ENCODE measurements around the gene SLMAP. TPM values are rescaled to one million over a fixed set of nuclear protein-coding genes. Genes with fewer than 3 reads are reported as not detected.

SLMAP gene
- total and polyA plus RNA-seq, 11 donors, result 96.4 to 534 (median 269) TPM

- Histone ChIP-seq H3K27me3 (no peaks in the 10 kb centered on the region), H3K9me3 (no peaks in the 10 kb centered on the region), H3K36me3 (no peaks in the 10 kb centered on the region), H3K27ac (no peak overlapping the region), H3K4me3 (no peak overlapping the region), H3K4me1 (peaks cover 0 to 41% (median 30%) of the 10 kb centered on the region in 12 donors)
- DNase-seq (no peak), ATAC-seq (peak in 3 of 4 donors; percentile 7 to 54 (median 16))
- WGBS, 4 donors, result 91 to 100% (median 100%) methylated on average over 1 of the region's 1 CpG
- TF ChIP-seq POLR2A (IDR thresholded peaks at IDR 0.05), result no peak
- TF ChIP-seq, protein P1, sequence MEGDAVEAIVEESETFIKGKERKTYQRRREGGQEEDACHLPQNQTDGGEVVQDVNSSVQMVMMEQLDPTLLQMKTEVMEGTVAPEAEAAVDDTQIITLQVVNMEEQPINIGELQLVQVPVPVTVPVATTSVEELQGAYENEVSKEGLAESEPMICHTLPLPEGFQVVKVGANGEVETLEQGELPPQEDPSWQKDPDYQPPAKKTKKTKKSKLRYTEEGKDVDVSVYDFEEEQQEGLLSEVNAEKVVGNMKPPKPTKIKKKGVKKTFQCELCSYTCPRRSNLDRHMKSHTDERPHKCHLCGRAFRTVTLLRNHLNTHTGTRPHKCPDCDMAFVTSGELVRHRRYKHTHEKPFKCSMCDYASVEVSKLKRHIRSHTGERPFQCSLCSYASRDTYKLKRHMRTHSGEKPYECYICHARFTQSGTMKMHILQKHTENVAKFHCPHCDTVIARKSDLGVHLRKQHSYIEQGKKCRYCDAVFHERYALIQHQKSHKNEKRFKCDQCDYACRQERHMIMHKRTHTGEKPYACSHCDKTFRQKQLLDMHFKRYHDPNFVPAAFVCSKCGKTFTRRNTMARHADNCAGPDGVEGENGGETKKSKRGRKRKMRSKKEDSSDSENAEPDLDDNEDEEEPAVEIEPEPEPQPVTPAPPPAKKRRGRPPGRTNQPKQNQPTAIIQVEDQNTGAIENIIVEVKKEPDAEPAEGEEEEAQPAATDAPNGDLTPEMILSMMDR (IDR thresholded peaks at IDR 0.05), result no peak
- intact Hi-C loops (cut with DNase I), result loop anchor here in 1 of 10 donors (5.0 kb wide), 1 partner anchor 38 kb away; no protein-coding TSS in a partner anchor
Measured at GRCh38 chr3:57784089-57784735, 28.1 kb downstream of the SLMAP start.

- Histone ChIP-seq H3K36me3 (no peaks in the 10 kb centered on the region), H3K4me3 (no peak overlapping the region), H3K27me3 (no peaks in the 10 kb centered on the region), H3K4me1 (peaks cover 0 to 41% (median 29%) of the 10 kb centered on the region in 12 donors), H3K27ac (no peak overlapping the region), H3K9me3 (no peaks in the 10 kb centered on the region)
- no peak for TF ChIP-seq POLR2A (IDR thresholded peaks at IDR 0.05)
- TF ChIP-seq, protein P1 (IDR thresholded peaks at IDR 0.05), result no peak
- no peak for ATAC-seq
- intact Hi-C loops (cut with DNase I), result no loop called here
- DNase-seq, result no peak
- WGBS, 4 donors, result 81 to 93% (median 91%) methylated on average over 1 of the region's 1 CpG
Measured at GRCh38 chr3:57785446-57785845, 29.3 kb downstream of the SLMAP start.

DNA sequence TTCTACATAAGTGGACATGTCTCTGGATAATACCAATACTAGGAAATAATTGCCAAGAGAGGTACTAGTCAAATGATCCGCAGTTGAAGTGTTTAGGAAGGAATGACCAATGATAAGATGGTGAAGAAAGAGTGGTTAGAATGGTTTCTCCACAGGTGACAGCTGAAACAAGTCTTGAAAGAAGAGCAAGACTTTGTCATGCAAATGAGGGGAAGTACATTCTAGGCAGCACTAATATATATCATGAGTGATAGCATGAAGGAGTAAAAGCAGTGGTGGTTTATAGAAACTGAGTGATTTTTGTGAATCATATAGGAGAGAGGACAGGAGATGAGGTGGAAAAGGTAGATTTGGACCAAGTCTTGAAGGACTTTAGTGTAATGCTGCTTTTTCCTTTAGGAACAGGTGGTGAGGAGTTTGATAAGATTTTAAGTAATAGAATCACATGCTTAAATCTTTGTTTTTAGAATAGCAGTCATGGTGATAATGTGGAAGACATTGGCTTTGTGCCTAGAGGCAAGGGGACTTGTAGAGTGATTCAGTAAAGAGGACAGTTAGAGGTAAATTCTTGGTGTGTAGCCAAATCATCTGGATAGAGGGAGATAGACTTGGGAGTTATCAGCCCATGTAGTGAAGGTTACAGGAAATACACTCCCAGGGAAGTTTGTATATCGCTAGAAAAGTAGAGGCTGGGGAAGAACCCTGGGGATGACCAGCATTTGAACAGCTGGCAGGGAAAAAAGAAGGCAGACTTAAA is 31.9 kb downstream of the SLMAP start:
- Histone ChIP-seq H3K9me3 (no peaks in the 10 kb centered on the region), H3K27me3 (no peaks in the 10 kb centered on the region), H3K4me1 (peaks cover 0 to 40% (median 26%) of the 10 kb centered on the region in 12 donors), H3K36me3 (no peaks in the 10 kb centered on the region), H3K27ac (no peak overlapping the region), H3K4me3 (no peak overlapping the region)
- intact Hi-C loops (cut with DNase I), result no loop called here
- 53 to 59% (median 57%) methylated on average over 2 of the region's 2 CpGs for WGBS, 4 donors
- ATAC-seq (no peak), DNase-seq (no peak)
- TF ChIP-seq, protein P1 (IDR thresholded peaks at IDR 0.05), result no peak
- no peak for TF ChIP-seq POLR2A (IDR thresholded peaks at IDR 0.05)

GRCh38 chr3:57788624-57789018 is 32.5 kb downstream of the SLMAP start:
- Histone ChIP-seq H3K27ac (no peak overlapping the region), H3K9me3 (no peaks in the 10 kb centered on the region), H3K4me3 (no peak overlapping the region), H3K4me1 (peaks cover 0 to 38% (median 21%) of the 10 kb centered on the region in 12 donors), H3K27me3 (no peaks in the 10 kb centered on the region), H3K36me3 (no peaks in the 10 kb centered on the region)
- WGBS, 4 donors, result 81 to 85% (median 83%) methylated on average over 3 of the region's 3 CpGs
- DNase-seq, result no peak
- no peak for TF ChIP-seq POLR2A (IDR thresholded peaks at IDR 0.05)
- TF ChIP-seq, protein P1 (IDR thresholded peaks at IDR 0.05), result no peak
- no peak for ATAC-seq
- intact Hi-C loops (cut with DNase I), result no loop called here
